SK-N-SH (cell line): ENCODE data around the gene NPC1L1. TPM values are rescaled to one million over a fixed set of nuclear protein-coding genes. Genes with fewer than 3 reads are reported as not detected.

Experiments
- CTCF ChIA-PET: fragments of 300-600, 350-600 bp; formaldehyde crosslinking; extraction: SDS; loops from one replicate; lab custom pipeline; 2021; lab: Yijun Ruan, JAX
- POLR2A ChIA-PET: fragments of 350-600 bp; sonication (Branson Sonifier 250); formaldehyde crosslinking; extraction: SDS; loops from one replicate; lab custom pipeline; 2020; ENCODE audit warnings: antibody characterized with exemption, inconsistent platforms; lab: Yijun Ruan, JAX
- DNase-seq: peaks from one replicate; pipeline ENCODE4 v3.0.0; 2012
- H2AFZ ChIP-seq: fragments of 200-600 bp; sonication (generic); 2 replicates; pipeline ENCODE4 v1.8.1; 2016; ENCODE audit warnings: antibody characterized with exemption, mild to moderate bottlenecking, low read depth
- H3F3A ChIP-seq: fragments of 200-600 bp; sonication (generic); replicated peaks from 2 replicates; pipeline ENCODE3; 2016; ENCODE audit warnings: antibody characterized with exemption, mild to moderate bottlenecking; ENCODE audit not compliant: insufficient read depth
- H3K27ac ChIP-seq, 2 experiments: fragments of 200-500 bp in 1 of 2; fragments of 200-600 bp in 1 of 2; sonication (Bioruptor generic) in 1 of 2; sonication (generic), shearing (Covaris generic) in 1 of 2; 2 replicates each; pipeline versions ENCODE4 v1.5.1 to v1.6.1; 2014 to 2016; ENCODE audit warnings: low read depth in 2 of 2, inconsistent platforms in 1 of 2, low read length in 1 of 2, mild to moderate bottlenecking in 1 of 2, mixed read lengths in 1 of 2
- H3K27me3 ChIP-seq: fragments of 200-600 bp; sonication (generic), shearing (Covaris generic); 2 replicates; pipeline ENCODE4 v1.6.1; 2016; ENCODE audit warnings: mixed run types; ENCODE audit not compliant: insufficient read depth
- H3K36me3 ChIP-seq, 2 experiments: fragments of 200-500 bp in 1 of 2; fragments of 200-600 bp in 1 of 2; sonication (Bioruptor generic) in 1 of 2; sonication (generic) in 1 of 2; replicated peaks in 1 of 2; 2 replicates each; pipeline versions ENCODE3 to v1.5.1; 2014 to 2016; ENCODE audit warnings: low read length in 1 of 2, mild to moderate bottlenecking in 1 of 2; ENCODE audit not compliant: insufficient read depth in 2 of 2, control insufficient read depth in 1 of 2
- H3K4me1 ChIP-seq, 2 experiments: fragments of 200-500 bp in 1 of 2; fragments of 200-600 bp in 1 of 2; sonication (Bioruptor generic) in 1 of 2; sonication (generic), shearing (Covaris generic) in 1 of 2; 2 replicates each; pipeline versions ENCODE4 v1.5.1 to v1.6.1; 2014 to 2016; ENCODE audit warnings: low read depth in 1 of 2, low read length in 1 of 2, mixed run types in 1 of 2; ENCODE audit not compliant: insufficient read depth in 2 of 2, control insufficient read depth in 1 of 2
- H3K4me2 ChIP-seq: fragments of 200-600 bp; sonication (generic), shearing (Covaris generic); 2 replicates; pipeline ENCODE4 v1.6.1; 2017; ENCODE audit warnings: mixed run types
- H3K4me3 ChIP-seq, 2 experiments: fragments of 200-500 bp in 1 of 2; fragments of 200-600 bp in 1 of 2; sonication (Bioruptor generic) in 1 of 2; sonication (generic), shearing (Covaris generic) in 1 of 2; 2 replicates each; pipeline versions ENCODE4 v1.5.1 to v1.8.1; 2014 to 2016; ENCODE audit warnings: low read depth in 2 of 2, inconsistent platforms in 1 of 2, low read length in 1 of 2, mild to moderate bottlenecking in 1 of 2, mixed read lengths in 1 of 2, moderate library complexity in 1 of 2
- H3K79me2 ChIP-seq: fragments of 200-600 bp; sonication (generic); 2 replicates; pipeline ENCODE4 v1.8.1; 2017; ENCODE audit warnings: mild to moderate bottlenecking; ENCODE audit not compliant: insufficient read depth
- H3K9ac ChIP-seq: fragments of 200-600 bp; sonication (generic); 2 replicates; pipeline ENCODE4 v1.6.1; 2017; ENCODE audit warnings: mixed run types
- H3K9me2 ChIP-seq: fragments of 200-600 bp; sonication (generic); 2 replicates; pipeline ENCODE4 v1.6.1; 2017; ENCODE audit warnings: mixed run types
- H3K9me3 ChIP-seq: fragments of 200-600 bp; sonication (generic); 2 replicates; pipeline ENCODE4 v1.6.1; 2017; ENCODE audit warnings: mixed run types, mild to moderate bottlenecking, moderate library complexity
- H4K20me1 ChIP-seq: fragments of 200-600 bp; sonication (generic); 2 replicates; pipeline ENCODE4 v1.6.1; 2017; ENCODE audit warnings: mild to moderate bottlenecking, mixed run types; ENCODE audit not compliant: insufficient read depth
- ELF1 ChIP-seq: IDR thresholded peaks from 2 replicates; pipeline ENCODE4 v1.4.0; 2012
- GABPA ChIP-seq: IDR thresholded peaks from 2 replicates; pipeline ENCODE4 v1.4.0; 2012; ENCODE audit warnings: low read depth, mild to moderate bottlenecking
- IRF3 ChIP-seq: fragments of 150-350 bp; IDR thresholded peaks from 2 replicates; pipeline ENCODE4 v1.6.1; 2016; ENCODE audit warnings: mild to moderate bottlenecking, low read depth, low read length
- POLR2AphosphoS5 ChIP-seq: IDR thresholded peaks from 2 replicates; pipeline ENCODE4 v1.6.1; 2012; ENCODE audit warnings: low read depth, low read length
- RAD21 ChIP-seq: IDR thresholded peaks from 2 replicates; pipeline ENCODE4 v1.6.1; 2012; ENCODE audit warnings: mild to moderate bottlenecking, low read length
- TEAD4 ChIP-seq: IDR thresholded peaks from 2 replicates; pipeline ENCODE4 v1.4.0; 2012; ENCODE audit warnings: mild to moderate bottlenecking, borderline replicate concordance; ENCODE audit not compliant: insufficient read depth
- USF1 ChIP-seq: IDR thresholded peaks from 2 replicates; pipeline ENCODE4 v1.4.0; 2012; ENCODE audit warnings: low read depth, borderline replicate concordance
- WGBS: methylation state at CpG from one replicate; pipeline ENCODE4 v1.1.6; 2017; ENCODE audit warnings: low lambda C conversion rate; 5-methylcytosine and 5-hydroxymethylcytosine counted together
- polyA plus RNA-seq, 3 experiments: library from polyadenylated mRNA; depleted of rRNA; stranded (reverse); fragments of >200 nt; gene quantifications; 2 replicates each; pipeline ENCODE4 v1.2.3, GENCODE V29; 2012
- TF ChIP-seq, protein P1 (sequence below): IDR thresholded peaks from 2 replicates; pipeline ENCODE4 v1.4.0; 2012; ENCODE audit warnings: low read depth

NPC1L1 gene
- polyA plus RNA-seq, 1 of the 3 experiments (the other 2 are of a cell fraction): not detected

DNA sequence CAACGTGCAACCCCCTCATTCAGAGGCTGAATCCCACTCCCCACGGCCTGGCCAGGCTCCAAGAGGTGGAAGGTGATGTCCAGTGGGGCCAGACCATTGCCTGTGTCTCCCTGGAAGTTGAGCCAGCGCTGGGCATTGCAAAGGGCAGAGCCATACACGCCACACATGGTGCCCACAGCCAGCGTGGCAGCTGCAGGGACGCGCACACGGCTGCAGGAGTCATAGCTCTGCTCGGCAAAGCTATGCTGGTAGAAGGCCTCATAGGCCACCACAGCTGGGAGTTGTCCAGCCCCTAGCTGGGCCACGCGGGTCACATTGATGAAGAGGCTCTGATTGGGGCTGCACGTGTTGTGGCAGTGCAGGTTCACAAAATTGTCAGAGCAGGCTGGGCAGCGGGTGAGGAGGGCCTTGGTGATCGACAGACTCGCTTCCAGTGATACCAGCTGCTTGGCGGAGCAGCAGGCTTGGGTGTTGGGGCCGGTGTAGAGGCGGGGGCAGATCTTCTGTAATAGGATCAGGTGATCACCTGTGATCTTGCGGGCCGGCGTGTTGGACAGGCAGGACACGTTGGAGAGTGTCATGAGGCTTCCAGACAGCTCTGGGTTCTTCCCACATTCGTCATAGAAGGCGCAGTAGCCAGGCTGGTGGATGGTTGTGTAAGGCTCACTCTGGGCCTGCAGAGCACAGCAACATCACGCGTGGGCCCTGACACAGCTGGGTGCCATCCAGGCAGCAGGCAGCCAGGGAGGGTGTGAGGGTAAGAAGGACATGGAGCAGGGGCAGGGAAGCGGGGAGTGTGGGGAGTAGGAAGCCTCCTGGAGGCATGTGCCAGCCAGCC lies 1.2 kb downstream of the NPC1L1 start:
- H3K4me1 ChIP-seq: peaks cover 0 to 16% of the 10 kb centered on the region in 2 experiments; a peak in 1 of 4 replicates
- peak; percentile 15 for DNase-seq
- H3F3A ChIP-seq: no peaks in the 10 kb centered on the region
- no peak overlapping the region for H3K27ac ChIP-seq
- no peaks in the 10 kb centered on the region for H3K79me2 ChIP-seq
- no peak overlapping the region for H2AFZ ChIP-seq
- no peak overlapping the region for H3K4me3 ChIP-seq
- ChIA-PET CTCF (interaction anchor here (0.6 to 0.8 kb wide), 2 partner anchors 26 to 677 kb away, joined by 3 read pairs; no protein-coding TSS in a partner anchor), POLR2A (interaction anchor here (0.6 kb wide), 1 partner anchor 25 kb away, joined by 3 read pairs; no protein-coding TSS in a partner anchor)
- 81% methylated on average over 27 of the region's 27 CpGs for WGBS
- no peaks in the 10 kb centered on the region for H3K9me2 ChIP-seq
- no peak overlapping the region for H3K9ac ChIP-seq
- TF ChIP-seq RAD21: no peak
- TF ChIP-seq POLR2AphosphoS5: no peak
- TF ChIP-seq, protein P1, sequence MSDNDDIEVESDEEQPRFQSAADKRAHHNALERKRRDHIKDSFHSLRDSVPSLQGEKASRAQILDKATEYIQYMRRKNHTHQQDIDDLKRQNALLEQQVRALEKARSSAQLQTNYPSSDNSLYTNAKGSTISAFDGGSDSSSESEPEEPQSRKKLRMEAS: no peak
- no peak for TF ChIP-seq ELF1
- H3K9me3 ChIP-seq: no peaks in the 10 kb centered on the region
- no peak overlapping the region for H3K4me2 ChIP-seq
- H3K27me3 ChIP-seq: no peaks in the 10 kb centered on the region
- H4K20me1 ChIP-seq: no peaks in the 10 kb centered on the region
- H3K36me3 ChIP-seq: no peaks in the 10 kb centered on the region

GRCh38 chr7:44538798-44539668 lies 2.1 kb downstream of the NPC1L1 start:
- 71% methylated on average over 29 of the region's 32 CpGs for WGBS
- H3K9ac ChIP-seq: no peak overlapping the region
- ChIA-PET CTCF (interaction anchor here (0.8 to 2.0 kb wide), 3 partner anchors 9 to 106 kb away, joined by 3 to 7 read pairs (median 3); no protein-coding TSS in a partner anchor), POLR2A (interaction anchor here (1.4 kb wide), 1 partner anchor 48 kb away, joined by 3 read pairs; the partner anchor contains the start of gene NUDCD3)
- no peak overlapping the region for H3K4me2 ChIP-seq
- no peaks in the 10 kb centered on the region for H3K9me2 ChIP-seq
- H3K36me3 ChIP-seq: no peaks in the 10 kb centered on the region
- H3F3A ChIP-seq: no peaks in the 10 kb centered on the region
- no peaks in the 10 kb centered on the region for H3K79me2 ChIP-seq
- H3K27me3 ChIP-seq: no peaks in the 10 kb centered on the region
- no peak for TF ChIP-seq IRF3
- no peak for TF ChIP-seq ELF1
- TF ChIP-seq USF1: no peak
- TF ChIP-seq TEAD4: no peak
- TF ChIP-seq GABPA: no peak
- H3K4me3 ChIP-seq: no peak overlapping the region
- peaks cover 0 to 16% of the 10 kb centered on the region in 2 experiments; a peak in 1 of 4 replicates for H3K4me1 ChIP-seq
- DNase-seq: peak; percentile 21
- no peaks in the 10 kb centered on the region for H4K20me1 ChIP-seq
- H2AFZ ChIP-seq: no peak overlapping the region
- no peaks in the 10 kb centered on the region for H3K9me3 ChIP-seq
- no peak overlapping the region for H3K27ac ChIP-seq
